Kidney (tissue), 14 donors: ENCODE measurements around the gene DLL4. TPM values are rescaled to one million over a fixed set of nuclear protein-coding genes. Genes with fewer than 3 reads are reported as not detected.

Source experiments
- DNase-seq, 5 donors: peaks; one replicate each; pipeline ENCODE4 v3.0.0-alpha.2; 2013 to 2020
- FAIRE-seq: peaks from 2 replicates; lab custom pipeline; 2012; peaks lifted over from hg19 to GRCh38; lab: Jason Lieb, UNC
- H3K27ac ChIP-seq, 2 donors: one replicate each; pipeline ENCODE4 v1.7.0; 2013; ENCODE audit warnings: low read depth in 2 of 2, low read length in 2 of 2, inconsistent platforms in 1 of 2
- H3K27me3 ChIP-seq: one replicate; pipeline ENCODE4 v1.7.1; 2013; ENCODE audit warnings: low read length, inconsistent platforms; ENCODE audit not compliant: control insufficient read depth, insufficient read depth
- H3K36me3 ChIP-seq, 3 donors: one replicate each; pipeline versions ENCODE4 v1.7.0 to v1.7.1; 2013; ENCODE audit warnings: low read length in 3 of 3, control low read depth in 1 of 3, inconsistent platforms in 1 of 3; ENCODE audit not compliant: insufficient read depth in 3 of 3, control insufficient read depth in 2 of 3
- H3K4me1 ChIP-seq, 3 donors: one replicate each; pipeline versions ENCODE4 v1.7.0 to v1.7.1; 2013; ENCODE audit warnings: low read length in 3 of 3, inconsistent platforms in 1 of 3, low read depth in 1 of 3; ENCODE audit not compliant: control insufficient read depth in 2 of 3, insufficient read depth in 2 of 3
- H3K4me3 ChIP-seq, 3 donors: one replicate each; pipeline versions ENCODE4 v1.7.0 to v1.8.1; 2013; ENCODE audit warnings: low read length in 3 of 3, control low read depth in 1 of 3, inconsistent platforms in 1 of 3
- H3K9ac ChIP-seq, 3 donors: one replicate each; pipeline versions ENCODE4 v1.7.0 to v1.7.1; 2013; ENCODE audit warnings: low read length in 3 of 3, control low read depth in 1 of 3, inconsistent platforms in 1 of 3
- H3K9me3 ChIP-seq, 3 donors: one replicate each; pipeline versions ENCODE4 v1.7.0 to v1.7.1; 2013; ENCODE audit warnings: low read length in 3 of 3, control low read depth in 1 of 3, inconsistent platforms in 1 of 3; ENCODE audit not compliant: control insufficient read depth in 2 of 3, insufficient read depth in 1 of 3
- intact Hi-C: fragments of 100-400 bp; cut with DNase I; formaldehyde crosslinking; loops from one replicate; pipeline ENCODE4 v1.11.1; 2022
- polyA plus RNA-seq: library from polyadenylated mRNA; stranded (reverse); fragments of 350-450 nt; fragmentation: Illumina TruSeq; extraction: RNeasy Lipid Tissue Mini Kit (QIAGEN cat#74804); gene quantifications from one replicate; pipeline ENCODE4 v1.2.3, GENCODE V29; 2014; ENCODE audit warnings: low read depth, low replicate concordance; ENCODE audit not compliant: insufficient read depth
- total RNA-seq: library from RNA; stranded (reverse); fragmentation: NEBNext Ultra II Directional; extraction: Animal tissue kit (Norgen Biotek cat#: 25700); gene quantifications from one replicate; pipeline ENCODE4 v1.2.1, GENCODE V29; 2021
- TF ChIP-seq, protein P1 (sequence below): IDR thresholded peaks from 3 replicates; pipeline ENCODE4 v1.5.1; 2012; ENCODE audit warnings: mild to moderate bottlenecking, moderate library complexity, borderline replicate concordance; ENCODE audit not compliant: insufficient read depth; ENCODE audit errors: extremely low read depth
- donor health status: control.
- donor health status: control.
- donor health status: control.
- donor health status: control.
- donor health status: control.
- donor health status: DM: yes; HTN: yes; CAD: no.
- donor health status: Normal renal cell carcinoma (clear cell type).

The DLL4 gene
- total and polyA plus RNA-seq, 2 donors from 2014 or later = 5.8 to 9.4 TPM

DNA sequence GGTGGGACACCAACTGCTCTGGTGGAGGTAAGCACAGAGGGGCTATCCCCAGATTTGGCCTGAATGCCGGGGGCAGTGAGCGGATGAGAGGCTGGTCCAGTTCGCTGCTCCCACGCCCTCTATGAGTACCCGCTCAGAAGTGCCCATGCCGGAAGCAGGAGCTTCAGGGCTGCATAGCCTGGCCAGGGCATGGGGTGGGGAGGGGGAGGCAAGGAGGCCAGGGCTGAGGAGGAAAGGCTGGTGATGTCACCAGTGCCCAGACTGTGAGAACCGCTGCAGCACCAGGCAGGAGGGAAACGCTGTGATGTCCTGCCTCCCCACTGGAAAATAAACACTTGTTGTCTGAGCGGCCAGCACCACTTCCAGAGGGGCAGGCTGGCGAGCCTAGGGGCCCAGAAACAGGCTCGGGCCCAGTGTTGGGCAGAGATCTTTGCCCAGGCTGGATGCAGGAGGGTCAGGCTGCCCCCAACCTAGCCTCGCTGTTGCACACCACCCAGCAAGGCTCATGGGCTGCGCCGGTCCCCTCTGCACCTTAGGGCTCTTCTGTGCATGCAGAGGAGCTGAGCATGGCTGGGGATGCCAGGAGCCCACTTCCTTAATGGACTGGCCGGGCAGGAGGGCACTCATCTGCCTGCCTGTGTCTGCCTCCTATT is 10.9 kb upstream of the DLL4 start:
- Histone ChIP-seq H3K9me3 (no peaks in the 10 kb centered on the region), H3K36me3 (no peaks in the 10 kb centered on the region), H3K27me3 (no peaks in the 10 kb centered on the region), H3K9ac (no peak overlapping the region), H3K4me3 (no peak overlapping the region), H3K27ac (peak overlapping the region in 1 of 2 donors; percentile 51), H3K4me1 (peaks cover 0 to 2% (median 0%) of the 10 kb centered on the region in 3 donors)
- intact Hi-C loops = no loop called here
- DNase-seq = peak in 3 of 5 donors; percentile 47 to 72 (median 59)
- FAIRE-seq = no peak
- TF ChIP-seq, protein P1, sequence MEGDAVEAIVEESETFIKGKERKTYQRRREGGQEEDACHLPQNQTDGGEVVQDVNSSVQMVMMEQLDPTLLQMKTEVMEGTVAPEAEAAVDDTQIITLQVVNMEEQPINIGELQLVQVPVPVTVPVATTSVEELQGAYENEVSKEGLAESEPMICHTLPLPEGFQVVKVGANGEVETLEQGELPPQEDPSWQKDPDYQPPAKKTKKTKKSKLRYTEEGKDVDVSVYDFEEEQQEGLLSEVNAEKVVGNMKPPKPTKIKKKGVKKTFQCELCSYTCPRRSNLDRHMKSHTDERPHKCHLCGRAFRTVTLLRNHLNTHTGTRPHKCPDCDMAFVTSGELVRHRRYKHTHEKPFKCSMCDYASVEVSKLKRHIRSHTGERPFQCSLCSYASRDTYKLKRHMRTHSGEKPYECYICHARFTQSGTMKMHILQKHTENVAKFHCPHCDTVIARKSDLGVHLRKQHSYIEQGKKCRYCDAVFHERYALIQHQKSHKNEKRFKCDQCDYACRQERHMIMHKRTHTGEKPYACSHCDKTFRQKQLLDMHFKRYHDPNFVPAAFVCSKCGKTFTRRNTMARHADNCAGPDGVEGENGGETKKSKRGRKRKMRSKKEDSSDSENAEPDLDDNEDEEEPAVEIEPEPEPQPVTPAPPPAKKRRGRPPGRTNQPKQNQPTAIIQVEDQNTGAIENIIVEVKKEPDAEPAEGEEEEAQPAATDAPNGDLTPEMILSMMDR = no peak

DNA sequence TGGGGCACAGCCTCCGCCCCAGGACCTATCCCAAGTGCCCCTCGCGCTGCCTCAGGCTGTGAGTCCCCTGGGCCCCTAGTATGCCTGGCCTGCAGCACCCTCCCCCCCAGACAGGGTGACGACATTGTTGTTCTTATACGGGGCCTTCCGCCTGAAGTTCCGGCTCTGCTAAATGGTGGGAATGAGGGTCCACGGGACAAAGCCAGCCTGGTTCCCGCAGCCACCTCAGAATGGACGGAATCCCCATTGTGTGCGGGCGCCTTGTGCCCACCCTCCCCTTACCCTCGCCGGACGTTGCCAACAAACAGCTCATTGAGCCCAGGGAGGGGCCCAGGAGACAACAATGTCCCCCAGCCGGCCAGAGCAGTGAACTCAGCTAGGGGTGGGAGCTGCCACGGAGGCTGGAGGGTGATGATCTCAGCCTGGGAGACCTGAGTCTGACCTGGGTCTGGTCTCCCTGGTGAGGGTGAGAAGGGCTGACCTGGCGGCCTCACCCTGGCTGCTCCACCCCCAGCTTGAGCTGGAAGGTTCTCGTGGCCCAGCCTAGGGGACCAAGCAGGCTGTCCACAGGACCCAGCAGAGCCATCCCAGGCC is 10.2 kb upstream of the DLL4 start:
- Histone ChIP-seq H3K9me3 (no peaks in the 10 kb centered on the region), H3K4me3 (no peak overlapping the region), H3K4me1 (peaks cover 0 to 2% (median 0%) of the 10 kb centered on the region in 3 donors), H3K36me3 (no peaks in the 10 kb centered on the region), H3K27ac (peak overlapping the region in 1 of 2 donors; percentile 51), H3K9ac (no peak overlapping the region), H3K27me3 (no peaks in the 10 kb centered on the region)
- peak in 2 of 5 donors; percentile 43 to 64 for DNase-seq
- intact Hi-C loops = no loop called here
- no peak for FAIRE-seq
- TF ChIP-seq, protein P1 = no peak

DNA sequence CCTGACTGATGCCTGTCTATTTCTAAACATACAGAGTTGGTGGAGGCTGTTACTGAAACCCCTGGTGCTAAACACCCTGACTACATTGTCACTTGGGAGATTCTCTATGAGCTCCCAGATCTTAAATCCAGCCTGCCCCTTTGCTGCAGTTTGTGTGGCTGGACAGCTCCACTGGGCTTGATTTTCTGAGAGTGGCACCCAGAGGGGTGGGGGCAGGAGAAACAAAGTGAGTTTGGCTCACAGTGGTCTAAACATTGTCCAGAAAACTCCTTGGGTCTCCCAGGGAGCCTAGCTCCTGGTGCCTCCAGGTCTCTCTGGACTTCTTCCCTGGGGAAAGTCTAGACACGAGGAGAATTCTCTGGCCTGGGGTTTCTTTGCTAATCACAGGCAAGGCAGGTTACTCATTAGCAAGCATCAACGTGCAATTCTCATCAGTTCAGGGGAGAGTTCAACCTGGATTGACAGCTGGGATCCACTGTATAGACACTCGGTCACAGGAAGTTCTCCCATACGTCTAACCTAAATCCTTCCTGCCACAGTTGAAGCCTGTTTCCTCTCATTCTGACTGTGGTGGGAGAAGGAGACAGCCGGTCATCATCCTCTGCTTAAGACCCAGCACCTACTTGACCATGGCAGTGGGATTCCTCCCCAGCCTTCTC is 7.1 kb upstream of the DLL4 start:
- Histone ChIP-seq H3K4me3 (no peak overlapping the region), H3K27ac (no peak overlapping the region), H3K4me1 (peaks cover 0 to 9% (median 2%) of the 10 kb centered on the region in 3 donors), H3K9me3 (no peaks in the 10 kb centered on the region), H3K9ac (no peak overlapping the region), H3K27me3 (peaks cover 9% of the 10 kb centered on the region), H3K36me3 (no peaks in the 10 kb centered on the region)
- intact Hi-C loops = no loop called here
- DNase-seq (peak in 1 of 5 donors; percentile 42), FAIRE-seq (no peak)
- TF ChIP-seq, protein P1 = no peak
